GM12878 (cell line): Measurements from ENCODE around the gene TTLL4. TPM values are rescaled to one million over a fixed set of nuclear protein-coding genes. Genes with fewer than 3 reads are reported as not detected.

Source experiments
- BHLHE40 ChIP-seq, 2 experiments: fragments of 450-650 bp in 1 of 2; IDR thresholded peaks; 2 replicates each; pipeline ENCODE4 v1.6.1; 2011 to 2017; ENCODE audit warnings: low read depth in 2 of 2, borderline replicate concordance in 1 of 2, improper control_type of control experiment in 1 of 2, low read length in 1 of 2, mild to moderate bottlenecking in 1 of 2
- BRCA1 ChIP-seq: IDR thresholded peaks from 2 replicates; pipeline ENCODE4 v1.6.1; 2011; ENCODE audit warnings: low read depth, low read length, improper control_type of control experiment
- CREM ChIP-seq: IDR thresholded peaks from 2 replicates; pipeline ENCODE4 v1.6.1; 2014; ENCODE audit warnings: antibody characterized with exemption, low read depth
- ESRRA ChIP-seq: IDR thresholded peaks from 2 replicates; pipeline ENCODE4 v1.6.1; 2012; ENCODE audit warnings: mild to moderate bottlenecking, low read length, improper control_type of control experiment
- FOS ChIP-seq: IDR thresholded peaks from 3 replicates; pipeline ENCODE4 v1.6.1; 2011; ENCODE audit warnings: borderline replicate concordance; ENCODE audit not compliant: insufficient read length; ENCODE audit errors: extremely low read depth
- IRF4 ChIP-seq: IDR thresholded peaks from 2 replicates; pipeline ENCODE4 v1.6.1; 2011; ENCODE audit warnings: low read depth, low read length
- IRF5 ChIP-seq: fragments of 450-650 bp; IDR thresholded peaks from 2 replicates; pipeline ENCODE4 v1.6.1; 2017; ENCODE audit warnings: borderline replicate concordance
- MLLT1 ChIP-seq: fragments of 450-650 bp; IDR thresholded peaks from 2 replicates; pipeline ENCODE4 v1.6.1; 2016; ENCODE audit warnings: mild to moderate bottlenecking
- MYC ChIP-seq: IDR thresholded peaks from 2 replicates; pipeline ENCODE4 v1.6.1; 2011; ENCODE audit warnings: mild to moderate bottlenecking, low read length, moderate library complexity, inconsistent platforms; ENCODE audit not compliant: insufficient read depth, insufficient replicate concordance, insufficient read length, severe bottlenecking
- NR2C1 ChIP-seq: fragments of 450-650 bp; IDR thresholded peaks from 2 replicates; pipeline ENCODE4 v1.6.1; 2017; ENCODE audit warnings: antibody characterized with exemption, mild to moderate bottlenecking, moderate library complexity
- NR2C2 ChIP-seq: IDR thresholded peaks from 2 replicates; pipeline ENCODE4 v1.6.1; 2011; ENCODE audit warnings: borderline replicate concordance, low read depth; ENCODE audit not compliant: control insufficient read depth, insufficient read length
- PAX8 ChIP-seq: fragments of 450-650 bp; IDR thresholded peaks from 2 replicates; pipeline ENCODE4 v1.6.1; 2017; ENCODE audit warnings: mild to moderate bottlenecking, moderate library complexity
- PBX3 ChIP-seq: IDR thresholded peaks from 2 replicates; pipeline ENCODE4 v1.6.1; 2011; ENCODE audit warnings: mild to moderate bottlenecking, low read depth, low read length, moderate library complexity; ENCODE audit not compliant: insufficient replicate concordance
- REST ChIP-seq: IDR thresholded peaks from 2 replicates; pipeline ENCODE4 v1.6.1; 2012; ENCODE audit warnings: mild to moderate bottlenecking, low read depth, low read length
- RUNX3 ChIP-seq: IDR thresholded peaks from 2 replicates; pipeline ENCODE4 v1.6.1; 2012; ENCODE audit warnings: low read length, inconsistent platforms
- ZNF622 ChIP-seq: fragments of 450-650 bp; IDR thresholded peaks from 2 replicates; pipeline ENCODE4 v1.6.1; 2017; ENCODE audit warnings: mild to moderate bottlenecking, inconsistent platforms
- ZNF687 ChIP-seq: fragments of 450-650 bp; IDR thresholded peaks from 2 replicates; pipeline ENCODE4 v1.6.1; 2017; ENCODE audit warnings: mild to moderate bottlenecking, moderate library complexity
- polyA plus RNA-seq, 11 experiments: library from polyadenylated mRNA; depleted of rRNA in 4 of 11; unstranded in 6 of 11; stranded (reverse) in 5 of 11; fragments of >200 nt; fragmentation: Nextera tagmentation in 4 of 11; fragmentation: Illumina TruSeq in 1 of 11; extraction: Ambion mirVana in 4 of 11; extraction: Trizol in 1 of 11; gene quantifications; 1 replicate in 1 of 11; 2 replicates in 10 of 11; pipeline versions ENCODE4 v1.2.1 to v1.2.3, GENCODE V29; 2011 to 2016; ENCODE audit warnings: inconsistent platforms in 2 of 11, missing spikeins in 2 of 11, low read depth in 1 of 11
- total RNA-seq, 4 experiments: library from RNA; depleted of rRNA in 3 of 4; stranded (reverse); fragments of >200 nt in 3 of 4; fragmentation: Illumina TruSeq in 1 of 4; extraction: Trizol in 1 of 4; gene quantifications; 2 replicates each; pipeline versions ENCODE4 v1.2.1 to v1.2.3, GENCODE V29; 2013 to 2021

TTLL4 gene
- total and polyA plus RNA-seq, 10 of the 15 experiments (the other 5 are each of a cell fraction or from before 2014, with no cell fraction given), result 16.6 to 63.1 (median 32.9) TPM

- TF ChIP-seq IRF5 (no peak), MYC (peak; percentile 82), PAX8 (no peak), ESRRA (0 out of 2 replicates have a peak, but pooled peaks have one; percentile 35), BHLHE40 (IDR thresholded peaks at IDR 0.05; ENCODE audit: borderline replicate concordance in 1 of 2, low read depth in 2 of 2, low read length in 1 of 2) (peak; percentile 93 to 97), BRCA1 (no peak), ZNF687 (no peak), NR2C2 (no peak), MLLT1 (0 out of 2 replicates have a peak, but pooled peaks have one; percentile 6), FOS (no peak), RUNX3 (peak; percentile 82), PBX3 (peak; percentile 22), REST (no peak), CREM (peak; percentile 57), ZNF622 (no peak), NR2C1 (no peak), IRF4 (no peak)
These were observed at the start of gene TTLL4 (continued) for GRCh38 chr2:218710687-218711549.
